Measurements from ENCODE around the gene FBXO21. TPM values are rescaled to one million over a fixed set of nuclear protein-coding genes. Genes with fewer than 3 reads are reported as not detected.

FBXO21 gene
- total RNA-seq, 4 donors from 2014 or later: 42.7 to 141 (median 80.4) TPM

DNA sequence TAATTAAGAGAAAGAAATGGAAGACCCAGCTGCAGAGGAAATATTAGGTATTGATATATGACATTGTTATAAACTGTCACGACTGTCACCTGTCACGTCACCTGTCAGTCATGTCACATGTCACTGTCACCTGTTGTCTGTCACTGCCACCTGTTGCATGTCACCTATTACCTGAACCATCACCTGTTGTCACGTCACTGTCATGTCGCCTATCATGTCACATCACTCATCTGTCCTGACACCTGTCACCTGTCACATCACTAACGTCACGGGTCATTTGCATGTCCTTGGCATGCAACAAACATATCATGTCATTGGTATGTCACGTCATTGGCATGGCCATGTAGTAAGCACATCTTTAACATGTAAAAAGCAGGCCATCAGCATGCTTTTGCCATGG is 64.5 kb downstream of the FBXO21 start:
- H3K4me3 ChIP-seq: no peak overlapping the region
- H3K4me1 ChIP-seq: no peaks in the 10 kb centered on the region
- ATAC-seq: no peak
- DNase-seq: no peak
- no peaks in the 10 kb centered on the region for H3K36me3 ChIP-seq
- no peak overlapping the region for H3K27ac ChIP-seq
- intact Hi-C loops (cut with DNase I; ENCODE audit: low total_unique reads): no loop called here
- H3K9me3 ChIP-seq: no peaks in the 10 kb centered on the region
- TF ChIP-seq, protein P1, sequence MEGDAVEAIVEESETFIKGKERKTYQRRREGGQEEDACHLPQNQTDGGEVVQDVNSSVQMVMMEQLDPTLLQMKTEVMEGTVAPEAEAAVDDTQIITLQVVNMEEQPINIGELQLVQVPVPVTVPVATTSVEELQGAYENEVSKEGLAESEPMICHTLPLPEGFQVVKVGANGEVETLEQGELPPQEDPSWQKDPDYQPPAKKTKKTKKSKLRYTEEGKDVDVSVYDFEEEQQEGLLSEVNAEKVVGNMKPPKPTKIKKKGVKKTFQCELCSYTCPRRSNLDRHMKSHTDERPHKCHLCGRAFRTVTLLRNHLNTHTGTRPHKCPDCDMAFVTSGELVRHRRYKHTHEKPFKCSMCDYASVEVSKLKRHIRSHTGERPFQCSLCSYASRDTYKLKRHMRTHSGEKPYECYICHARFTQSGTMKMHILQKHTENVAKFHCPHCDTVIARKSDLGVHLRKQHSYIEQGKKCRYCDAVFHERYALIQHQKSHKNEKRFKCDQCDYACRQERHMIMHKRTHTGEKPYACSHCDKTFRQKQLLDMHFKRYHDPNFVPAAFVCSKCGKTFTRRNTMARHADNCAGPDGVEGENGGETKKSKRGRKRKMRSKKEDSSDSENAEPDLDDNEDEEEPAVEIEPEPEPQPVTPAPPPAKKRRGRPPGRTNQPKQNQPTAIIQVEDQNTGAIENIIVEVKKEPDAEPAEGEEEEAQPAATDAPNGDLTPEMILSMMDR (IDR thresholded peaks at IDR 0.05 in 4 of 5, conservative IDR thresholded peaks at IDR 0.05 in 1 of 5): no peak
- TF ChIP-seq POLR2A (IDR thresholded peaks at IDR 0.05): no peak
- in situ Hi-C loops (cut with MboI; ENCODE audit: low sequenced_read_pairs in 4 of 4): no loop called here
- no peaks in the 10 kb centered on the region for H3K27me3 ChIP-seq

DNA sequence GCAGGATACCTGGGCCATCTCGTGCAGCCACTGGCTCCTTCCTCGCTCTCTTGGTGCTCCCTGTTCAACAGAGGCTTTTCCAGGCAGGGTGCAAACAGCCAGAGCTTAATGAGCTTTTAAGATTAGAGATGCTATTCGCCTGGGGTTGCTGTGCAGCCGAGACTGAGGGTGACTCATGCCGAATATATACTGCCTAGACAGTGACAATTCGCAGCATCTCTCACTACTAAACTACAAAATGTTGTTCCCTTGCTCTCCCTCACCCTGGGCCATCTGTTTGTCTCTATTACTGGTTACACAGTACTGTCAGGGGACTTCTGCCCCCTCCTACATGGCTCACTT is 65.0 kb downstream of the FBXO21 start:
- intact Hi-C loops (cut with DNase I; ENCODE audit: low total_unique reads) (no loop called here), in situ Hi-C loops (cut with MboI; ENCODE audit: low sequenced_read_pairs in 4 of 4) (no loop called here)
- Histone ChIP-seq H3K36me3 (no peaks in the 10 kb centered on the region), H3K27ac (no peak overlapping the region), H3K4me3 (no peak overlapping the region), H3K9me3 (no peaks in the 10 kb centered on the region), H3K4me1 (no peaks in the 10 kb centered on the region), H3K27me3 (no peaks in the 10 kb centered on the region)
- no peak for TF ChIP-seq POLR2A (IDR thresholded peaks at IDR 0.05)
- TF ChIP-seq, protein P1 (IDR thresholded peaks at IDR 0.05 in 4 of 5, conservative IDR thresholded peaks at IDR 0.05 in 1 of 5): no peak
- ATAC-seq: no peak
- no peak for DNase-seq

DNA sequence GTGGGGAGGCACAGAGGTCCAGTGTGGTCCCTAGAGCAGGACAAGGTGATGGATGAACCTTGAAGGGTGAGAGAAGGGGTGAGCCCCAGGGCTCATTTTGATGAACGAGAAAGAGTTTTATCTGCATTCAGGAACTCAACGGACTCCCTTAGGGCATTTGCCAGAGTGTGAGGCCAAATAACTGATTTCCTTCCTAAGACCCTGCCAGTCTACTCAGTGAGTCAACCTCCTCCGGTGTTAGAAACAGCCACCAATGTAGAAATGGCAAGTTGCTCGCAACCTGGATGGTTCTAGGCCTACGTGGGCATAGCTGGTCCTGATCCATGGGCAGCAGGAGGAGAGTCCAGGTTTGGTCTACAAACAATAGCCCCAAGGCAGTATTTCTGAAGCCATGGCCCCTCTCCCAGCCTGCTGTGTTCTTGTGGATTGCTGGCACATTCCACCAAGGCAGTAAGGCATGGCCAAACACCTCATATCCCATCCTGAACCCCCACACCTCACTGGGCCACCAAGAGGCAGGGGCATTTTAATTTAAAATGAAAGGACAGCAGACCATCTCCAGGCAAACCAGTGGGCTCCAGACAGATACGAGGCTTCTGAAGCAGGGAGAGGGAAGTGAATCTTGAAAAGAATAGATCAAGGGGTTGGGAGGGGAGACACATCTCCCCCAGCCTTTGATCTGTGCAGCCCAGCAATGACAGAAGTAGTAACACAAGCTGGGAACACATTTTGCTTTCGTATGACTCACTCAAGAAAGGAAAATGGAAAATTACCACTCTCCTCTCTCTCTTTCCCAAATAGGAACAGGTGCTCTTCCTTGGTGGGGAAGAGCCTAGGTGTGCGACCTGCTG is 65.6 kb downstream of the FBXO21 start:
- Histone ChIP-seq H3K4me1 (no peaks in the 10 kb centered on the region), H3K27ac (no peak overlapping the region), H3K36me3 (no peaks in the 10 kb centered on the region), H3K27me3 (no peaks in the 10 kb centered on the region), H3K4me3 (no peak overlapping the region), H3K9me3 (no peaks in the 10 kb centered on the region)
- in situ Hi-C loops (cut with MboI; ENCODE audit: low sequenced_read_pairs in 4 of 4): no loop called here
- DNase-seq (no peak), ATAC-seq (no peak)
- TF ChIP-seq, protein P1 (IDR thresholded peaks at IDR 0.05 in 4 of 5, conservative IDR thresholded peaks at IDR 0.05 in 1 of 5): no peak
- TF ChIP-seq POLR2A (IDR thresholded peaks at IDR 0.05): no peak
- intact Hi-C loops (cut with DNase I; ENCODE audit: low total_unique reads): no loop called here

DNA sequence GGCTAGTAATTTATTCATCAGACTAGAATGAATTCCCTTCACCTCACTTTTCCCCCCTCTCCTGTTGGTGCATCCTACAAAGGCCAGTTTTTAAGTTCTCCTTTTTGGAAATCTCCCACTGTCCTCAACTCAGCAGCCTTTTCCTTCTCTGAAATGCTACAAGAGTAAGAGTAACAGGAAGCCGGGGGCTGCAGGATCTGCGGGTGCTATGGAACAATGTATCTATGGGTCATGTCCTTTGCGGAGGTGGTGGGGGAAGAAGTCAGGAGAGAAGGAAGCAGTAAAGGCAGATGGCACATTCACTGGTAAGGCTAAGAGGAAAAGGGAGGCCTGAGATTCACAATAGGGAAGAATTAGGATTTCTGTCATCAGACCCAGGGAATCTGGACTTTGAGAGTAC is 68.8 kb downstream of the FBXO21 start:
- Histone ChIP-seq H3K4me3 (no peak overlapping the region), H3K4me1 (peaks cover 8 to 15% of the 10 kb centered on the region in 2 donors), H3K36me3 (no peaks in the 10 kb centered on the region), H3K27ac (no peak overlapping the region), H3K9me3 (no peaks in the 10 kb centered on the region), H3K27me3 (no peaks in the 10 kb centered on the region)
- no peak for ATAC-seq
- in situ Hi-C loops (cut with MboI; ENCODE audit: low sequenced_read_pairs in 4 of 4) (no loop called here), intact Hi-C loops (cut with DNase I; ENCODE audit: low total_unique reads) (no loop called here)
- TF ChIP-seq POLR2A (IDR thresholded peaks at IDR 0.05): no peak
- TF ChIP-seq, protein P1 (IDR thresholded peaks at IDR 0.05 in 4 of 5, conservative IDR thresholded peaks at IDR 0.05 in 1 of 5): no peak
- no peak for DNase-seq

Measured in gastrocnemius medialis (tissue), 4 donors.